ENCODE results near the gene AUTS2.
"Not testable (repeated sequence)": the region's sequence is repeated elsewhere in the genome, so short reads cannot be mapped to it uniquely, and the experiment has no call there.

The AUTS2 gene

DNA sequence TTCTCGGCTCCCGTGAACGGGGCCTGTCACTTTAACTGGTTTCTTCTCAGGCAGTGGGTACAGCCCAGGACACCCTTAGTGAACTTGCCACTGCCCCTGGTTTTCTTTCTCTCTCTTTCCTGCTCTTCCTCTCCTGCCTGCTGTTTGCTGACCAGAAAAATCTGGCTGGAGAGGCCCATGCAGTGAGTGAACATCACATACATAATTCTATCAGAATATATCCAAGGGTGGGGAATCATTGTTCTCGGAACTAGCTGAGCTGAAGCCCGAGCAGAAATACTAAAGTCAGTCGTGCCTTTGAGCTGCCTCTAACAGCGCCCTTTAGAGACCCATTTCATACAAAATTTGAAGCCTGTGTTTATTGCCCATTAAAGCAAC is 1032.2 kb downstream of the AUTS2 start:
- DNase-seq = no peak

- no peak for DNase-seq
Measured at GRCh38 chr7:70630818-70631457, 1032.7 kb downstream of the AUTS2 start.

- no peak for DNase-seq
Measured at GRCh38 chr7:70631718-70632117, 1033.4 kb downstream of the AUTS2 start.

GRCh38 chr7:70632400-70632799 is 1034.1 kb downstream of the AUTS2 start:
- DNase-seq = no peak

DNA sequence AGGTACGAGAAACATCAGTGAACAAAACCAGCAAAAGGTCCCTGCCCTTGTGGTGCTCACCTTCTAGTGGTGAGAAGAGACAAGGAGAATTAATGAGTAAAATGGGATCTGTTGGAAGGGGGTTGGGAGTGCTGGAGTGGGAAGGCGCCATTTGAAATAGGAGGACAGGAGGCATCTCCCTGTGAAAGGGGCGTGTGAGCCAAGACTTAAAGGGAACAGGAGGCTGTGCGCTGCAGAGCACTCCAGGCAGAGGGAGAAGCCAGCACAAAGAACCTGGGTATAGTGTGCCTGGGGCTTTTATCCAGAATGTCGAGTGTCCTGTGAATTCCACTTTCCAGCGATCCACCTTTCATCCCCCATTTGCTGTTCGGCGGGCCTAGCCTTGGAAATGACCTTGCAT is 1035.8 kb downstream of the AUTS2 start:
- no peak for DNase-seq

- no peak for DNase-seq
Measured at GRCh38 chr7:70634610-70635068, 1036.4 kb downstream of the AUTS2 start.

- DNase-seq = no peak
Measured at GRCh38 chr7:70635633-70636032, 1037.4 kb downstream of the AUTS2 start.

DNA sequence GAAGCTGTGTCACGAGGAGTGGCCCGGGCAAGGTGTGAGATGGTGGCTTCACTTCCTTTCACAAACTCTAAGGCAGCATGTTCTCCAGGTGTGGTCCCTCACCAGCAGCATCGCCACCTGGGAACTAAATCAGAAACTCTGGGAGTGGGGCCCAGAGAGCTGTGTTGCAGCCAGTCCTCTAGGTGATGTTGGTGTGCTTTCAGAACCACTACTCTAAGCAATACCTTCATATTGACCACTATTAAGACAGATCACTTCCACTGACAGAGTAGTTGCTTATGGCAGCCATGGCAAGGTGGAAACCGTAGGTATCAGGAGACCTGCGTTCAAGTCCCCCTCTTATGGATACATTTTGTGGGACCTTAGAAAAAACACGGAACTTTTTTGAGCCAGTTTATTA is 1037.9 kb downstream of the AUTS2 start:
- DNase-seq = no peak

GRCh38 chr7:70637726-70638125 is 1039.5 kb downstream of the AUTS2 start:
- DNase-seq = no peak

DNA sequence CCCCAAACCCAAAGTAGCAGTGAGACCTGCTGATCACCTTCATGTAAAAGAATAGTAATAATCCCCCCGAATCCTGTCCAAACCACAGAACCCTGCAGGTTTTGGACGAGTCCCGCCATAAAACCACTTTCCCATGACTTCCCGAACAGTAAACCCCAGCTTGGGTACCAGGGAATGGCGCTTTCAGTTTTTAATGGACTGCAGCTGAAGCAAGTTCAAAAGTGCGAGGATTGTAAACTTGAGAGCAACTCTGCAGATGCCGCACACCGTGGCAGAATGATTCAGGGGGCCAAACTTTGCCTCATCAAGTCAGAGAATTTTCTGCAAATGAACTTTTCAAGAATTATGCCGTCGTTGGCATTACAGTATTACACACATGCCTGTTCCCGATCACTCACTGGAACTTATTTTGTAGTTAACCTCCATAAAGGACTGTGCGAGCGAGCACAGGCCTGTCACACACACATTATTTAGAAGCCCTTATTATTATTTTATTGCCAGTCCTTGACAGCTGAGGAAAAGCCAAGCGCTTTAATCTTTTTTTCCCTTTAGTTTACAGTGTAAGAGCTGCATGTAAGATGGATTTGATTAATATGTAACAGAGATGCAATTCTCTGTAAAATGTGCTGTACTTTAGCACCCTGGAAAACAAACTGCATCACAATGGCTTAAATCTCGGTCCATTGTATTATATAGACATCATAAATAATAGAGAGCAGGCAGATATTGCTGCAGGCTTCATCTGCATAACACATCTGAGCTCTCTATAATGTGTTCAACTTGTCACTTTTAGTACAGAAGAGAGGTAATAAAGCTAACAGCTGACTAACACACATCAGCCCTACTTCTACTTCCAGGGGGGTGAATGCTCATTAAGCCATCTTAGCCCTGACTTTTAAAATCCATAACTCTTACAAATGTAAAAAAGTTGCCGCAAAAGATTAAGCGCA is 1040.2 kb downstream of the AUTS2 start:
- no peak for DNase-seq

DNA sequence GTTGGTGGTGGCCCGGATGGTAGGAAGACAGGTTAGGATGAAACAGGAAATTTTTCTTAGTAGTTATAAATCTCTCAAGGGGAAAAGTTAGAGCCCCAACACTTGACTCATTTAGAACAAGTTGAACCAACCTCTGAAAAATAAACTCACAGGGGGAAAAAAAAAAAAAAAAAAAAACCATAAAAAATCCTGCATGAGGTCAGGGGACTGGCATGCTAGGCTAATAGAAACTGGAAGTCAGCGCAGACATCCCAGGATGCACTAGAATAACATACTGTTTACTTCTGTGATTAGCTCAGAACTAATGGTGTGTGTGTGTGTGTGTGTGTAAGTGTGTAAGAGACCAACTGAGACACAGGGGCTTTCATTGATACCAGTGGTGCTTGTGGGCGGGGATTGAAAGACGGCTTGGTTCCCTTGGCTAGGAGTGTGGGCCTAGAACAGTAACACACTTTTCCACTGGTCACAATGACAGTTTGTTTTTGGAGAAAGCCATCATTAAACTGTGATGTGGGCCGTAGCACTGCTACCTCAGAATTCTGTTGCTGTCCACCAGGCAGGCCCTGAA is 1042.1 kb downstream of the AUTS2 start:
- no peak for DNase-seq

DNA sequence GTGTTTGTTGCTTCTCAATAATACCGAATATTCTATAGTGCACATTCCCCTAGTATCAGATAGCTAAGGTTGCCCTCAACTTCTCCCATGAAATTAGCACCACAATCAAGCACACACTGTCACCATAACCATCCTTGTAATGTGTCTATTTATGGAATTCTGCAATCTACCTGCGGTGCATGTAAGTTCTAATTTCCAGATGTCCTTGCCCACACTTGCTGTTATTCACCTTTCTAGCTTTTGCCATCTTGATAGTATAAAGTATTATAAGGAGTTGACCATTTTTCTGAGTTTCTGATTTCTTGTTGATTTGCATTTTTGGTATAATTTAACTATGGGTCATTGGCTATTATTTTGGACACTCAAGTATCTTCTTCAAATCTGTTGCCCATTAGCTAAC is 1043.6 kb downstream of the AUTS2 start:
- no peak for DNase-seq

DNA sequence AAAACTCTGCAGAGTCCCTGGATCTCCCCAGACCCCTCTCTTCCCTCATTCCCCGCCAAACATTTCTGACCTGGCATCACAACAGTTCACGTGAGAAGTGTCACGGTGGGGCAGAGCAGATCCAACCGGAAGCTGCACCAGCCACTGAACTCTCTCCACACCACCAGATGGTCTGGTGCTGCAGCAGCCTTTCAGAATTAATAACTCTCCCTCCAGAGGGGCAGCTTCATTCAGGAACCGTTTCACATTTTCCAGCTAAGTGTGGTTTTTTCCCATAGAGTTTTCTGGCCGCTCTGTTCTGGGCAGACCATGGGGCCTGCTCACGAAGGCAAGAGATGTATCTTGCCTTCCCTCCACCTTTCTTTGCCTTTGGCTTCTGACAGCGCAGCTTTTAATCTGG is 1047.0 kb downstream of the AUTS2 start:
- DNase-seq = no peak

GRCh38 chr7:70645876-70646351 is 1047.6 kb downstream of the AUTS2 start:
- DNase-seq = no peak

DNA sequence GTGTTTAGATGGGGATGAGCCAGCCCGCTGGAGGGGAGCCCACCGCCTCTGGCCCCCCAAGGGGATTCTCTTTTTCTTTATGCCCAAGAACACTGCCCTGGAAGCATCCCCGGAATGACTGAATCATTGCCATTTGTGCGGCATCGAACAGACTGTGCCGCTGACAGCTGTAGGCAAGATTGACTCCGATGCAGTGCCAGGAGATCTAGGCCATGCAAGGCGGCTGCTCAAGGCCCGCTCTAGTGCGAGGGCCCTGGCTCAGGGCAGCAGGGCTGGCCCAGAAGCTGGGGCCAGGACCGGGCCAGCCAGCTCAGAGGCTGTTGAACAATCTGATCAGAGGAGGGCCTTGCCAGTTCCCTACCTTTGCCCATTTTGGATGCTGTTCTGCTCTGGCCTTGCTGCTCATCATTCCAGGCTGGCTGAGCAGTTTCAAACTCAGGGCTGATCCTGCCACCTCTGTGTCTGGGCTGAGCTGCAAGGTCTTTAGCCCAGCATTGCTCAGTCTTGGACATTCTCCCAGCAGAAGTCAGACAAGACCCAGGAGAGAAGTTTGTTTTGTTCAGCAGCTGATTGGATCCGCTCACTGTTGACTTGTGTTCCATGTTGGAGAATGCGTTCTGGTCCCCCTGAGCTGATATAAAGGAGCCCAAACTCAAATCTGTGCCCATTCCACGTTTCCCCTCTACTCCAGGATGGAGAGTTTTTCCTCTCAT is 1048.4 kb downstream of the AUTS2 start:
- DNase-seq = no peak

DNA sequence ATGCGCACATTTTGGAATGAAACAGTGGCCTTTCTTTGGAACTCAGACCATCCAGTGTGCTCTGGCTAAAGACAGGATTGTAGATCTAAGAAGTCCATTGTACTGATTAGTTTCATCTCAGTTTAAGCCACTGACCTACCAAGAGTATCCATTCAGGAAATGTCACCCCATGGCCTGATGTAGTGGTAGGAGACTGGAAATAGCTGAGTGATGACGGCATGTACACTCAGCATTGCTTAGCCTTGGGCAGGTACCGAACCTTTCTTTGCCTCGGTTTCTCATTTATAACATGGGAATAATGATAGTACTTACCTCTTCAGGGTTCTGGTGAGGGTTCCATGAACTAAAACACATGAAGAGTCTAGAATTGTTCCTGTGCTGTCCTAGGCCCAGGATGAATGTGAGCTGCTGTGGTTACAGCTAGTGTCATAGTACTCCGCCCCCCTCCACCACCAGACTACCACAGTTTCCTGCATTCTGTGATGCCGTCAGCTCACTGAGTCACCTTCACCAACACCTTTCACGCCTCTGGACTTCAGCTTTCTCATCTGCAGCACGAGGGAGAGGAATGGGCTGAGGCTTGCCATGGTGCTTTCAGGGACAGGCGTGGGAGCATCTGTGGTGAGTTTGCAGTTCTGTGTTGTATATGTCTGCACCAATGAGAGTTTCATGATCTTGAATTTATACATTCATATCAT is 1049.7 kb downstream of the AUTS2 start:
- no peak for DNase-seq

GRCh38 chr7:70648499-70648861 is 1050.2 kb downstream of the AUTS2 start:
- DNase-seq = not testable (repeated sequence)

- no peak for DNase-seq
Measured at GRCh38 chr7:70649323-70649722, 1051.0 kb downstream of the AUTS2 start.

DNA sequence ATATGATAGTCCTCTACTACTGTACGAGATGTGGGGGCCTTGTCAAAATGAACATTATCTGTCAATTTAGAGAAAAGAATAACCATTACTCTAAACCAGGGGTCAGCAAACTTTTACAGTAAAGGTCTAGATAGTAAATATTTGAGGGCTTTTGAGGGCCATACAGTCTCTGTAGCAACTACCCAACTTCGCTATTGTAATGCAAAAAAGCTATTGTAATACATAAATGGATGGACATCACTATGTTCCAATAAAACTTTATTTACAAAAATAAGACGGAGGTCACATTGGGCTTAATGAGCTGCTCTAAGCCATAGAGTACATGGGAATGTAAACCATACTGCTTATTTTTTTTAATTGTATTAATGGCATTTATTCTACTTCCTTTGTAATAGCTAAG is 1055.9 kb downstream of the AUTS2 start:
- DNase-seq = no peak

DNA sequence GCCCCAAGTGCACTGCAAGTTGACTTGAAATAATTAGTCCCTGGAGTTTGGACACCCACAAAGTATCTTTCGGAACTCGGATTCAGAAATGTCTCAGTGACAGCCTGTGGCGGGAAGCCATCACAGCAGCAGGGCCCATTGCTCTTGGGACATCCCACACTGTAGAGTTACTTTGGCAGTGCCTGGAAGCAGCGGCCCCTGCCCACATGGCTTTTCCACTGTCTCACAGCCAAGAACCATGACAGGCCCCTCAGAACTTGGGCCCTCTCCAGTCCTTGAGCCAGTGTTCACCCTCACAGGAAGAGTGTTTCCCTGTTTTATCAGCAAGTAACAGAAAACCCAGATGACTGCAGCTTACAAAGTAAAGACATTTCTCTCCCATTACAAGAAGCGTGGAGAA is 1056.7 kb downstream of the AUTS2 start:
- DNase-seq = no peak

GRCh38 chr7:70655694-70656093 is 1057.4 kb downstream of the AUTS2 start:
- DNase-seq = no peak

GRCh38 chr7:70657571-70657970 is 1059.3 kb downstream of the AUTS2 start:
- DNase-seq = no peak

Measured in NCI-H510A (cell line).